Dermis lymphatic vessel endothelial cell (primary cell): Measurements from ENCODE around the gene NFATC3. TPM values are rescaled to one million over a fixed set of nuclear protein-coding genes. Genes with fewer than 3 reads are reported as not detected.

Source experiments
- total RNA-seq: library from RNA; depleted of rRNA; stranded (reverse); fragments of >200 nt; gene quantifications from 2 replicates; pipeline ENCODE4 v1.2.1, GENCODE V29; 2014

NFATC3 gene
- 19.5 and 29.1 TPM in 2 replicates for total RNA-seq

GRCh38 chr16:68085259-68086071 is at the start of gene NFATC3:
NFATC3 (plus strand) TSS chr16:68085370; CDS start chr16:68085682, 312 bp downstream.

DNA sequence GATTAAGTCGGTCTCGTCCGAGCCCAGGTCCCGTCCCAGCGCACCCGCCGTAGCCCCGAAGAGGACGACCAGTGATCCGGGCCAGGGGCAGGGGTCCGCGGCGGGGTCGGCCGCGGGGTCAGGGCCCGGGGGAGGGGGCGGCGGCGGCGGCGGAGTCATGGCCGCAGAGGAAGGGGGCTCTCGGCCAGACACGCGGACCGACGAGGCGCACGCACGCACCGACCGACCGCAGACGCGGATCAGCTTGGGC is 150.6 kb downstream of the NFATC3 start, which contains the start of gene ESRP2:
ESRP2 (minus strand) TSS at position 241 of the 250 bp plus-strand sequence; CDS start at position 159, 82 bp downstream.

GRCh38 chr16:68244903-68245853 is 160.0 kb downstream of the NFATC3 start, which contains the start of gene PLA2G15:
PLA2G15 (plus strand) TSS chr16:68245373; CDS start chr16:68245427, 54 bp downstream.

DNA sequence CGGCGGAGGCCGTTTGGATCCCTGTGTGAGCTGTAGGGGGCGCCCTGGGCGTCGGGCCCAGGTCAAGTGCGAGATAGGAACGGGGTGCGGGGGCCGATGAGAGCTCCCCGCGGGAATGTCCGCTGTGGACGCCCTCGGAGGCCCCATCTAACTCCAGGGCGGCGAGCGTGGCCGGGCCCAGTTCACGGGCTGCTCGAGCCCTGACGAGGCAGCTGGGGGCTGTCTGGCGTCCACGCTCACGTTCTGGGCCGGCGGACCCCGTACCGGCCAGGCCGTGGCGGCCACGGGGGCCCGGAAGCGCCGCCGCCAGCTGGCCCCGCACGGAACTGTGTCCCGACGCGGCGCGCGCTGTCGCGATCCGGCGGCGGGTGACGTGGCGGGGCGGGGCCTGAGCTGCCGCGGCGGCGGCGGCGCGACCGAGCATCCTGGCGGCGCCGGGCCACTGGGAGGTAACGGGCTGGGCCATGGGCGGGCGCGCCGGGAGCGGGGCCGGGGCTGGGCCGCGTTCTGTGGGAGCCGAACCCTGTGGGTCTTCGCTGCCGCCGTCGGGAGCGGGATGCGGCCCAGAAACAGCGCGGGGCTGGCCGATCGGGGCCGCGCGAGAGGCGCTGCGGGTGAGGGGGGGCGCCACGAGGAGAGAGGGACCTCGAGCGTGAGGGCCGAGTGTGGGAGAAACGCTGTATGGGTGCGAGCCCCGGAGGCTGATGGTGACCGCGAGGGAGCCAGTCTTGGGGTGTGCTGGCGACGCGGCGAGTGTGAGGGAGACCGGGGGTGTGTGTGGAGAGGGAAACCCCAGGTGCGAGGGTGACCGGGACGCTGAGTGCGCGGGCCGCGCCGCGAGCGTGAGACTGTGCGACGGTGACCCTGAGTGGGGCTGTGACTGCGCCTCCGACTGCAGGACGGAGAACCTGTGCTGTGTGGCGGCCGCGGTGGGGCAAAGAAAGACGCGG is 179.2 kb downstream of the NFATC3 start, which contains the start of gene SLC7A6:
SLC7A6 (plus strand) TSS at position 399 of the 950 bp plus-strand sequence. CDS start 10,201 bp downstream, outside the sequence.

Other genes with a start within 250 kb of the NFATC3 start
- gene THAP11, start 243.1 kb upstream of the NFATC3 start, total RNA-seq: 34.5 and 38.6 TPM in 2 replicates
- 161 and 190 TPM in 2 replicates for gene NUTF2, start 238.4 kb upstream of the NFATC3 start, total RNA-seq
- 16.4 and 16.6 TPM in 2 replicates for gene CENPT, start 237.7 kb upstream of the NFATC3 start, total RNA-seq
- gene EDC4, start 212.3 kb upstream of the NFATC3 start, total RNA-seq: 43.3 and 46.4 TPM in 2 replicates
- 0.22 TPM in 1 of 2 replicates, not detected in the other for gene NRN1L, start 200.5 kb upstream of the NFATC3 start, total RNA-seq
- 13.3 and 14.9 TPM in 2 replicates for gene PSKH1, start 192.1 kb upstream of the NFATC3 start, total RNA-seq
- 0.26 and 0.33 TPM in 2 replicates for gene CTRL, start 153.5 kb upstream of the NFATC3 start, total RNA-seq
- gene PSMB10, start 148.5 kb upstream of the NFATC3 start, total RNA-seq: 70.5 and 98.4 TPM in 2 replicates
- gene LCAT, start 141.2 kb upstream of the NFATC3 start, total RNA-seq: 2.8 and 3.0 TPM in 2 replicates
- 55.5 and 80.1 TPM in 2 replicates for gene SLC12A4, start 116.7 kb upstream of the NFATC3 start, total RNA-seq
- 0.09 and 0.11 TPM in 2 replicates for gene DPEP3, start 104.9 kb upstream of the NFATC3 start, total RNA-seq
- gene DPEP2, start 85.9 kb upstream of the NFATC3 start, total RNA-seq: 15.0 and 30.2 TPM in 2 replicates
- gene DPEP2NB, start 69.5 kb upstream of the NFATC3 start, total RNA-seq: 0.09 and 0.11 TPM in 2 replicates
- gene DDX28, start 62.1 kb upstream of the NFATC3 start, total RNA-seq: 23.5 and 25.4 TPM in 2 replicates
- gene DUS2, start 62.1 kb upstream of the NFATC3 start, total RNA-seq: 20.9 and 23.5 TPM in 2 replicates
- gene ESRP2, start 150.8 kb downstream of the NFATC3 start, total RNA-seq: 0.17 and 1.7 TPM in 2 replicates
- 20.0 and 21.6 TPM in 2 replicates for gene PLA2G15, start 160.0 kb downstream of the NFATC3 start, total RNA-seq
- 8.6 and 10.9 TPM in 2 replicates for gene SLC7A6, start 179.2 kb downstream of the NFATC3 start, total RNA-seq
- gene SLC7A6OS, start 225.6 kb downstream of the NFATC3 start, total RNA-seq: 11.9 and 12.0 TPM in 2 replicates
- gene PRMT7, start 225.6 kb downstream of the NFATC3 start, total RNA-seq: 19.1 and 20.2 TPM in 2 replicates